Astrocyte of the cerebellum (primary cell): ENCODE measurements around the gene DSC2.

ENCODE experiments used
- DNase-seq: peaks from one replicate; pipeline ENCODE4 v3.0.0-alpha.2; 2011; ENCODE audit warnings: low read depth
- H3K4me3 ChIP-seq: 2 replicates; pipeline ENCODE4 v1.5.1; 2011; ENCODE audit warnings: mild to moderate bottlenecking, low read depth, low read length, moderate library complexity
- in situ Hi-C: cut with HindIII; loops from 2 replicates; pipeline ENCODE4 v1.10.0; 2017; ENCODE audit warnings: low sequenced_read_pairs
- TF ChIP-seq, protein P1 (sequence below): IDR thresholded peaks from 2 replicates; pipeline ENCODE4 v1.5.1; 2012; ENCODE audit warnings: low read length, low read depth, moderate library complexity, mild to moderate bottlenecking; ENCODE audit errors: missing control alignments

Gene DSC2

GRCh38 chr18:31061945-31062344, 40.3 kb downstream of the DSC2 start:
- TF ChIP-seq, protein P1, sequence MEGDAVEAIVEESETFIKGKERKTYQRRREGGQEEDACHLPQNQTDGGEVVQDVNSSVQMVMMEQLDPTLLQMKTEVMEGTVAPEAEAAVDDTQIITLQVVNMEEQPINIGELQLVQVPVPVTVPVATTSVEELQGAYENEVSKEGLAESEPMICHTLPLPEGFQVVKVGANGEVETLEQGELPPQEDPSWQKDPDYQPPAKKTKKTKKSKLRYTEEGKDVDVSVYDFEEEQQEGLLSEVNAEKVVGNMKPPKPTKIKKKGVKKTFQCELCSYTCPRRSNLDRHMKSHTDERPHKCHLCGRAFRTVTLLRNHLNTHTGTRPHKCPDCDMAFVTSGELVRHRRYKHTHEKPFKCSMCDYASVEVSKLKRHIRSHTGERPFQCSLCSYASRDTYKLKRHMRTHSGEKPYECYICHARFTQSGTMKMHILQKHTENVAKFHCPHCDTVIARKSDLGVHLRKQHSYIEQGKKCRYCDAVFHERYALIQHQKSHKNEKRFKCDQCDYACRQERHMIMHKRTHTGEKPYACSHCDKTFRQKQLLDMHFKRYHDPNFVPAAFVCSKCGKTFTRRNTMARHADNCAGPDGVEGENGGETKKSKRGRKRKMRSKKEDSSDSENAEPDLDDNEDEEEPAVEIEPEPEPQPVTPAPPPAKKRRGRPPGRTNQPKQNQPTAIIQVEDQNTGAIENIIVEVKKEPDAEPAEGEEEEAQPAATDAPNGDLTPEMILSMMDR: no peak
- in situ Hi-C loops: no loop called here
- DNase-seq: peak; percentile 13
- H3K4me3 ChIP-seq: no peak overlapping the region

DNA sequence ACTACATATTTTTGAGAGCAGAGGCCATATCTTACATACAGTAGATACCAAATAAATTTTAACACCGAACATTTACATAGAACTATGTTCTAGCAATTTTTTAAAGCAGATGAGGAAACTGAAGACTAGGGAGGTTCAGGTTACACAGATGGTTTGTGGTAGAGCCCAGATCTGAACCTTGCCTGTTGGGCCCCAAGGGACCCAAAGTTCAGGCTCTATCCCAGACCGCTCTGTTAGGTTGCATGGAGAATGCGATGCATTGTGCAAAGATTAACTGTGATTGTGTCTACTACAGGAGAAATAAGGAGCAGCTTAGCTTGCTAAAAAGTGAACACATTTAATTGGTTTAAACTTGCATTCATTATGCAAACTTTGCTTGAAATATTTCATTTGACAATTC, 43.3 kb downstream of the DSC2 start:
- in situ Hi-C loops: no loop called here
- no peak overlapping the region for H3K4me3 ChIP-seq
- DNase-seq: no peak
- TF ChIP-seq, protein P1: no peak

- no peak overlapping the region for H3K4me3 ChIP-seq
- TF ChIP-seq, protein P1: no peak
- no peak for DNase-seq
- in situ Hi-C loops: no loop called here
Measured at GRCh38 chr18:31057917-31058316, 44.3 kb downstream of the DSC2 start.

DNA sequence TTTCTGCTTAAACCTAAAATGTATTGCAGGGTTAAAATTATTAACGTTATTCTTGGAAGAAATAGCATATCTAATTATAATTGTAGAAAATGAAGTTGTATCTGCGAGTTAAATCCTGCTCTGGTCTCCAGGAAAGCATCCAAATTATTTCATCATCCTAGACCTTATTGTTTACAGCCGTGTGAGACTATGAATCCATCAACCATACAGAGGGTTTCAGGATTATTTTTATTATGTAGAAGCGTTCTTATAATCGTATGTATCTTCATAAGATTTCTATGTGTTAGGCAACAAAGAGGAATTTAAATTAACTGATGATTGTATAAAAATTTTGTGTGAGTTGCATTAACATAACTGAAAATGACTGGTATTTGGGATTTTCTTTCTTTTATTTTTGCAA, 45.2 kb downstream of the DSC2 start:
- in situ Hi-C loops: no loop called here
- no peak for DNase-seq
- H3K4me3 ChIP-seq: no peak overlapping the region
- TF ChIP-seq, protein P1: no peak

DNA sequence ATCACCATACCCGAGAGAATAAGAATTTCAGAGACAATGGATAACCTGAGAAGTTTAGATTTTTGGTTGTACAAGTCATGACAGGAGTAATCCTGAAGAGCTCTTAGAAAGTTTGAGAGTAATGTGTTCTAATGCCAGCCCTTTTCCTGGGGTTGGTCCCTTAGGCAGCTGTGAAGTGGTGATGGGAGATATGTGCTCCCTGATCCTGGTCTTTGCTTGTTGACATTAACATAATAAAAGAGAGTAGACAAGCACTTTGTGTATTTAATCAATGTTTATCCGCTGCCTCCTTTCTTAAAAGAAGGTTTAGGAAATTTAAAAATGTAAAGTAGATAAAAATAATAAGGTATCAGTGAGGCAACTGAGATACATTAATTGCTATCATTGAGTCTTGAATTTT, 45.9 kb downstream of the DSC2 start:
- TF ChIP-seq, protein P1: no peak
- DNase-seq: no peak
- no peak overlapping the region for H3K4me3 ChIP-seq
- in situ Hi-C loops: no loop called here

DNA sequence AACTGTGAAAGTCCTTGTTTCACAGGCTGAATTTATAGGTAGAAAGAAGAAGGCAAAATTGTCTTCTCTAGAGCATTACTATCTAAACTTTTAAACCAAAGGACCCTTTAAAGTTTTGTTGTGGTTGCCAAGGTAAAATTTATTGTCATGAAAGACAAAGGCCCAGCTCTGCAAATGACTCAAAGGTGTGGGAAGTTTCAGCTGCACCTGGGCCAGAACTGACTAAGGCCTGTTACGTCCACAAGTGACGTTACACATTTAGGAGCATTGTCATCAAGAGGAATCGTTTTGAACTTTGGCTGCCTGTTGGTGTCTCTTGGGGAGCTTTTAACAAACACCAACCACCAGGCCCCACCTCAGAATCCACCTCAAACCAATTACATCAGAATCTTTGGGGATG, 51.6 kb downstream of the DSC2 start:
- in situ Hi-C loops: no loop called here
- TF ChIP-seq, protein P1: no peak
- no peak for DNase-seq
- H3K4me3 ChIP-seq: no peak overlapping the region

GRCh38 chr18:31049189-31049588, 53.0 kb downstream of the DSC2 start:
- DNase-seq: no peak
- TF ChIP-seq, protein P1: no peak
- in situ Hi-C loops: no loop called here

More at GRCh38 chr18:31049189-31049588, 53.0 kb downstream of the DSC2 start:
- H3K4me3 ChIP-seq: no peak overlapping the region
